ENCODE measurements around the gene EYS. TPM values are rescaled to one million over a fixed set of nuclear protein-coding genes. Genes with fewer than 3 reads are reported as not detected.

Gene EYS
- total and polyA plus RNA-seq, 8 donors: 0.55 to 0.58 TPM; not detected in 6

- Histone ChIP-seq H3K27me3 (no peaks in the 10 kb centered on the region), H3K4me3 (no peak overlapping the region), H3K4me1 (no peaks in the 10 kb centered on the region), H3K36me3 (no peaks in the 10 kb centered on the region), H3K27ac (no peak overlapping the region), H3K9me3 (no peaks in the 10 kb centered on the region)
- DNase-seq: no peak
- intact Hi-C loops (cut with DNase I; ENCODE audit: low total_unique reads): no loop called here
- WGBS, 5 donors: 82 to 98% (median 94%) methylated on average over 4 of the region's 4 CpGs
- TF ChIP-seq POLR2AphosphoS5 (IDR thresholded peaks at IDR 0.05) (no peak), EP300 (IDR thresholded peaks at IDR 0.05) (no peak), CTCF (IDR thresholded peaks at IDR 0.05) (no peak), POLR2A (IDR thresholded peaks at IDR 0.05) (no peak)
These were observed 1168.3 kb downstream of the EYS start for GRCh38 chr6:64538722-64539121.

- H3K9me3 ChIP-seq: peaks cover 0 to 6% (median 0%) of the 10 kb centered on the region in 4 donors
- no peaks in the 10 kb centered on the region for H3K36me3 ChIP-seq
- no peak for DNase-seq
- no peak overlapping the region for H3K27ac ChIP-seq
- H3K27me3 ChIP-seq: no peaks in the 10 kb centered on the region
- 91 to 97% (median 95%) methylated on average over 2 of the region's 2 CpGs for WGBS, 5 donors
- TF ChIP-seq EP300 (IDR thresholded peaks at IDR 0.05) (no peak), POLR2A (IDR thresholded peaks at IDR 0.05) (no peak), POLR2AphosphoS5 (IDR thresholded peaks at IDR 0.05) (no peak), CTCF (IDR thresholded peaks at IDR 0.05) (no peak)
- no peaks in the 10 kb centered on the region for H3K4me1 ChIP-seq
- H3K4me3 ChIP-seq: no peak overlapping the region
- intact Hi-C loops (cut with DNase I; ENCODE audit: low total_unique reads): no loop called here
These were observed 1179.1 kb downstream of the EYS start for GRCh38 chr6:64527899-64528298.

- Histone ChIP-seq H3K9me3 (peaks cover 0 to 6% (median 0%) of the 10 kb centered on the region in 4 donors), H3K36me3 (no peaks in the 10 kb centered on the region), H3K4me3 (no peak overlapping the region), H3K4me1 (no peaks in the 10 kb centered on the region), H3K27ac (no peak overlapping the region), H3K27me3 (no peaks in the 10 kb centered on the region)
- no peak for DNase-seq
- intact Hi-C loops (cut with DNase I; ENCODE audit: low total_unique reads): no loop called here
- TF ChIP-seq POLR2A (IDR thresholded peaks at IDR 0.05) (no peak), EP300 (IDR thresholded peaks at IDR 0.05) (no peak), POLR2AphosphoS5 (IDR thresholded peaks at IDR 0.05) (no peak), CTCF (IDR thresholded peaks at IDR 0.05) (no peak)
These were observed 1184.2 kb downstream of the EYS start for GRCh38 chr6:64522859-64523258.

- H3K4me1 ChIP-seq: no peaks in the 10 kb centered on the region
- DNase-seq: no peak
- intact Hi-C loops (cut with DNase I; ENCODE audit: low total_unique reads): no loop called here
- TF ChIP-seq POLR2A (IDR thresholded peaks at IDR 0.05): no peak
- TF ChIP-seq CTCF (IDR thresholded peaks at IDR 0.05): no peak
- TF ChIP-seq EP300 (IDR thresholded peaks at IDR 0.05): no peak
- TF ChIP-seq POLR2AphosphoS5 (IDR thresholded peaks at IDR 0.05): no peak
- peaks cover 0 to 4% (median 0%) of the 10 kb centered on the region in 4 donors for H3K9me3 ChIP-seq
- H3K27me3 ChIP-seq: no peaks in the 10 kb centered on the region
- H3K4me3 ChIP-seq: no peak overlapping the region
- H3K27ac ChIP-seq: no peak overlapping the region
- no peaks in the 10 kb centered on the region for H3K36me3 ChIP-seq
These were observed 1187.0 kb downstream of the EYS start for GRCh38 chr6:64520050-64520449.

Measured in stomach (tissue), 9 donors.